ENCODE results near the gene RHBDD3.

DNA sequence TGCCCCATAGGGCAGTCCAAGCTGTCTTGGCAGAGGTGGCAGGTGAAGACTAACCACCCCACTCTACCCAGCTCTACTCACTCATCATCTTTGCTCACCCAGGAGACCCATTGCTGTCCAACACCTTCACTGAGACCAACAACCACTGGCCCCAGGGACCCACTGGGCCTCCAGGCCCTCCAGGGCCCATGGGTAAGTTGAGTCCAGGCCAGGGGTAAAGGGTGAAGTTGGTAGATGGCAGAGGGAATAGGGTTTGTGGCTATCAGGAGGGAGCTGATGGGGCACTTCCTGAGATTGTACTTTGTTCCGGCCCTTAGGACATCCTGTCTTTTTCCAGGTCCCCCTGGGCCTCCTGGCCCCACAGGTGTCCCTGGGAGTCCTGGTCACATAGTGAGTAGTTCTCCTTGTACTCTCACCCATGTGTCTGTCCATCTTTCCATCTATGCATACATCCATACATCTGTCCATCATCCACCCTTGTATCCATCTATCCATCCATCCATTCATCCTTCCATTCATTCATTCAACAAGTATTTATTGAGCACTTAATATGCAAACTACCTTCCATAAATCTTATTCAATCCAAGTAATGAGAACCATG, 34.4 kb downstream of the RHBDD3 start:
- no peak for TF ChIP-seq POLR2AphosphoS5 (IDR thresholded peaks at IDR 0.05)
- TF ChIP-seq, protein P1, sequence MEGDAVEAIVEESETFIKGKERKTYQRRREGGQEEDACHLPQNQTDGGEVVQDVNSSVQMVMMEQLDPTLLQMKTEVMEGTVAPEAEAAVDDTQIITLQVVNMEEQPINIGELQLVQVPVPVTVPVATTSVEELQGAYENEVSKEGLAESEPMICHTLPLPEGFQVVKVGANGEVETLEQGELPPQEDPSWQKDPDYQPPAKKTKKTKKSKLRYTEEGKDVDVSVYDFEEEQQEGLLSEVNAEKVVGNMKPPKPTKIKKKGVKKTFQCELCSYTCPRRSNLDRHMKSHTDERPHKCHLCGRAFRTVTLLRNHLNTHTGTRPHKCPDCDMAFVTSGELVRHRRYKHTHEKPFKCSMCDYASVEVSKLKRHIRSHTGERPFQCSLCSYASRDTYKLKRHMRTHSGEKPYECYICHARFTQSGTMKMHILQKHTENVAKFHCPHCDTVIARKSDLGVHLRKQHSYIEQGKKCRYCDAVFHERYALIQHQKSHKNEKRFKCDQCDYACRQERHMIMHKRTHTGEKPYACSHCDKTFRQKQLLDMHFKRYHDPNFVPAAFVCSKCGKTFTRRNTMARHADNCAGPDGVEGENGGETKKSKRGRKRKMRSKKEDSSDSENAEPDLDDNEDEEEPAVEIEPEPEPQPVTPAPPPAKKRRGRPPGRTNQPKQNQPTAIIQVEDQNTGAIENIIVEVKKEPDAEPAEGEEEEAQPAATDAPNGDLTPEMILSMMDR (IDR thresholded peaks at IDR 0.05), result no peak
